IMR-90 (cell line): ENCODE data around the gene NEO1. TPM values are rescaled to one million over a fixed set of nuclear protein-coding genes. Genes with fewer than 3 reads are reported as not detected.

ENCODE experiments used
- ATAC-seq: fragments of 200-7000 bp; cut with Tn5 transposase; 2 replicates; pipeline ENCODE4 v1.9.1; 2020; ENCODE audit warnings: low read depth, mild to moderate bottlenecking, moderate library complexity
- BruUV-seq: library from RNA; stranded (reverse); fragments of 400-500 nt; replicated peaks from 2 replicates; lab custom pipeline; 2021; lab: Mats Ljungman, UMichigan
- CTCF ChIA-PET: fragments of 300-600 bp; formaldehyde crosslinking; extraction: SDS; loops from one replicate; lab custom pipeline; 2021; ENCODE audit warnings: antibody characterized with exemption; lab: Yijun Ruan, JAX
- POLR2A ChIA-PET: fragments of 300-600 bp; sonication (Branson Sonifier 250); formaldehyde crosslinking; loops from one replicate; lab custom pipeline; 2022; ENCODE audit warnings: antibody characterized with exemption; ENCODE audit not compliant: unreplicated experiment; lab: Charles Lee
- DNase-seq: peaks from one replicate; pipeline ENCODE4 v3.0.0; 2013
- H2AFZ ChIP-seq: replicated peaks from 2 replicates; pipeline ENCODE3; 2013; ENCODE audit warnings: low read length, mild to moderate bottlenecking; ENCODE audit not compliant: poor library complexity
- H2AK5ac ChIP-seq: 2 replicates; pipeline ENCODE4 v1.6.1; 2013; ENCODE audit warnings: low read depth, low read length, inconsistent platforms
- H2AK9ac ChIP-seq: replicated peaks from 2 replicates; pipeline ENCODE3; 2013; ENCODE audit warnings: mild to moderate bottlenecking, low read depth, low read length, moderate library complexity; ENCODE audit not compliant: poor library complexity
- H2BK120ac ChIP-seq: 2 replicates; pipeline ENCODE4 v1.6.1; 2013; ENCODE audit warnings: low read depth, low read length, inconsistent platforms
- H2BK15ac ChIP-seq: 3 replicates; pipeline ENCODE4 v1.6.1; 2013; ENCODE audit warnings: low read depth, low read length, inconsistent platforms
- H2BK20ac ChIP-seq: 2 replicates; pipeline ENCODE4 v1.6.1; 2013; ENCODE audit warnings: low read depth, mild to moderate bottlenecking, inconsistent platforms, low read length, moderate library complexity
- H2BK5ac ChIP-seq: 2 replicates; pipeline ENCODE4 v1.6.1; 2013; ENCODE audit warnings: mild to moderate bottlenecking, low read depth, low read length, inconsistent platforms; ENCODE audit not compliant: poor library complexity, severe bottlenecking
- H3K14ac ChIP-seq: replicated peaks from 2 replicates; pipeline ENCODE4 v1.6.1; 2013; ENCODE audit warnings: low read depth, low read length, inconsistent platforms
- H3K18ac ChIP-seq: 2 replicates; pipeline ENCODE4 v1.6.1; 2013; ENCODE audit warnings: low read depth, low read length, control low read depth
- H3K23ac ChIP-seq: 2 replicates; pipeline ENCODE4 v1.6.1; 2013; ENCODE audit warnings: low read depth, low read length, inconsistent platforms
- H3K27ac ChIP-seq: 2 replicates; pipeline ENCODE4 v1.5.1; 2013; ENCODE audit warnings: mild to moderate bottlenecking, control low read depth, low read length; ENCODE audit not compliant: insufficient read depth
- H3K27me3 ChIP-seq: 2 replicates; pipeline ENCODE4 v1.6.1; 2013; ENCODE audit warnings: low read length; ENCODE audit not compliant: control insufficient read depth, insufficient read depth
- H3K36me3 ChIP-seq: 2 replicates; pipeline ENCODE4 v1.6.1; 2013; ENCODE audit warnings: low read length, mixed read lengths; ENCODE audit not compliant: control insufficient read depth, insufficient read depth
- H3K4ac ChIP-seq: 2 replicates; pipeline ENCODE4 v1.6.1; 2013; ENCODE audit warnings: low read depth, low read length, inconsistent platforms
- H3K4me1 ChIP-seq: 2 replicates; pipeline ENCODE4 v1.6.1; 2013; ENCODE audit warnings: low read length, mixed read lengths; ENCODE audit not compliant: control insufficient read depth, insufficient read depth
- H3K4me2 ChIP-seq: 2 replicates; pipeline ENCODE4 v1.6.1; 2013; ENCODE audit warnings: low read depth, mild to moderate bottlenecking, control low read depth, low read length, moderate library complexity
- H3K4me3 ChIP-seq: 2 replicates; pipeline ENCODE4 v1.5.1; 2013; ENCODE audit warnings: low read depth, mild to moderate bottlenecking, control low read depth, low read length, moderate library complexity; ENCODE audit not compliant: insufficient read depth
- H3K56ac ChIP-seq: 2 replicates; pipeline ENCODE4 v1.6.1; 2013; ENCODE audit warnings: low read length, inconsistent platforms; ENCODE audit not compliant: insufficient read depth; ENCODE audit errors: extremely low read depth
- H3K79me1 ChIP-seq, 2 experiments: 2 replicates each; pipeline ENCODE4 v1.6.1; 2013; ENCODE audit warnings: low read length in 2 of 2, inconsistent platforms in 1 of 2, low read depth in 1 of 2
- H3K9ac ChIP-seq: 2 replicates; pipeline ENCODE4 v1.6.1; 2013; ENCODE audit warnings: low read depth, low read length, control low read depth
- H3K9me1 ChIP-seq: 2 replicates; pipeline ENCODE4 v1.6.1; 2013; ENCODE audit warnings: low read length, inconsistent platforms; ENCODE audit not compliant: insufficient read depth
- H3K9me3 ChIP-seq: 2 replicates; pipeline ENCODE4 v1.6.1; 2013; ENCODE audit warnings: low read length; ENCODE audit not compliant: control insufficient read depth, insufficient read depth
- H4K20me1 ChIP-seq: 2 replicates; pipeline ENCODE4 v1.6.1; 2013; ENCODE audit warnings: low read length, inconsistent platforms; ENCODE audit not compliant: insufficient read depth
- H4K5ac ChIP-seq: 2 replicates; pipeline ENCODE4 v1.6.1; 2013; ENCODE audit warnings: mild to moderate bottlenecking, low read depth, low read length, control low read depth
- H4K8ac ChIP-seq, 2 experiments: 2 replicates each; pipeline ENCODE4 v1.6.1; 2013; ENCODE audit warnings: low read depth in 2 of 2, low read length in 2 of 2, control low read depth in 1 of 2, inconsistent platforms in 1 of 2
- H4K91ac ChIP-seq: 2 replicates; pipeline ENCODE4 v1.6.1; 2013; ENCODE audit warnings: low read depth, low read length, inconsistent platforms; ENCODE audit not compliant: insufficient read depth
- MAFK ChIP-seq: IDR thresholded peaks from 2 replicates; pipeline ENCODE4 v1.6.1; 2012; ENCODE audit warnings: low read depth, low read length, improper control_type of control experiment
- RFX5 ChIP-seq: IDR thresholded peaks from 2 replicates; pipeline ENCODE4 v1.8.0; 2012; ENCODE audit warnings: low read depth, mild to moderate bottlenecking, low read length, moderate library complexity
- WGBS, 2 experiments: methylation state at CpG; one replicate each; pipeline versions ENCODE4 v1.1.5 to v1.1.7; 2013; ENCODE audit warnings: missing lambda C conversion rate in 2 of 2; ENCODE audit not compliant: insufficient read length in 1 of 2; ENCODE audit errors: extremely low coverage in 2 of 2; 5-methylcytosine and 5-hydroxymethylcytosine counted together
- dilution Hi-C: fragments of 300-500 bp; cut with HindIII; formaldehyde crosslinking; loops from one replicate; pipeline ENCODE4 v1.14.3; 2018; ENCODE audit warnings: low sequenced_read_pairs; ENCODE audit not compliant: unreplicated experiment
- in situ Hi-C: fragments of 300-500 bp; cut with MboI; formaldehyde crosslinking; loops from 3 replicates; pipeline ENCODE4 v1.14.3; 2019; ENCODE audit warnings: low sequenced_read_pairs, inconsistent platforms, mixed read lengths
- intact Hi-C: fragments of 100-400 bp; cut with micrococcal nuclease; formaldehyde crosslinking; loops from 2 replicates; pipeline ENCODE4 v1.10.0; 2022
- polyA plus RNA-seq, 3 experiments: library from polyadenylated mRNA; depleted of rRNA; stranded (reverse); fragments of >200 nt; gene quantifications; 2 replicates each; pipeline ENCODE4 v1.2.3, GENCODE V29; 2012; ENCODE audit warnings: low replicate concordance in 1 of 3
- total RNA-seq: library from RNA; depleted of rRNA; stranded (reverse); fragments of >200 nt; gene quantifications from 2 replicates; pipeline ENCODE4 v1.2.3, GENCODE V29; 2012

NEO1 gene
- total and polyA plus RNA-seq, 2 of the 4 experiments (the other 2 are of a cell fraction): 16.3 to 18.5 TPM

DNA sequence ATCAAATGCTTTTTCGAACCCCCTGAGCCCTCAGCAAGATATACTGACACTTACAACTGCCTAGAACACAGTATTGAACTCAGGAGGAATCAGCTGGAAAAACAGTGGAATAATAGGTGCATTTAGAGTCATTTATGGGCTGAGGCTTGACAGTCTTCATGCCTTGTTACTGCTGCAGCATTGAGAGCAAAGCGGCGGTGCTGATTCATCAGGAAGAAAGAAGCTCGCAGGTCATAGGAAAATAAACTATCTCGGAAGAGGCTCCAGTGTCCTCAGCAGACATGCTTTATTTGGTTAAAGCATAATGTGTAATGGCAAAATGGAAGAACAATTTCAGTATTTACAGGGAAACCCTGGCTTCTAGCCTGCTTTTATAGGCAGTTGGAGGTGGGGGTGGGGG, 30.1 kb upstream of the NEO1 start:
- Histone ChIP-seq H2BK120ac (peak overlapping the region; percentile 86), H2AFZ (no peak overlapping the region), H3K4me3 (no peak overlapping the region), H4K8ac (no peak overlapping the region), H3K4ac (peak overlapping the region; percentile 67; the same call in 1 of the 2 replicates), H4K5ac (no peak overlapping the region; the same call in 1 of the 2 replicates), H4K20me1 (no peaks in the 10 kb centered on the region), H3K27ac (no peak overlapping the region), H3K4me1 (peaks cover 17% of the 10 kb centered on the region), H3K9ac (no peak overlapping the region), H3K4me2 (peak overlapping the region; percentile 80), H2BK20ac (peak overlapping the region; percentile 79), H3K27me3 (0 out of 2 replicates have a peak, but pooled peaks cover 3% of the 10 kb centered on the region), H3K18ac (peak overlapping the region; percentile 66; the same call in 1 of the 2 replicates), H3K9me1 (peaks cover 9% of the 10 kb centered on the region), H2AK9ac (no peak overlapping the region), H3K23ac (peak overlapping the region; percentile 73; the same call in 1 of the 2 replicates), H3K9me3 (no peaks in the 10 kb centered on the region), H3K14ac (peak overlapping the region; percentile 49; the same call in 1 of the 2 replicates), H3K36me3 (no peaks in the 10 kb centered on the region), H3K56ac (no peak overlapping the region), H3K79me1 (no peaks in the 10 kb centered on the region), H4K91ac (peak overlapping the region; percentile 70; the same call in 1 of the 2 replicates), H2BK5ac (peak overlapping the region; percentile 78), H2AK5ac (no peak overlapping the region), H2BK15ac (peak overlapping the region; percentile 79; the same call in 1 of the 3 replicates)
- WGBS, 2 experiments: 13% methylated on average over 3 of the region's 5 CpGs; no CpG with 5 or more reads in 1 of the 2 experiments
- intact Hi-C loops: no loop called here
- ChIA-PET POLR2A (no interaction called here), CTCF (no interaction called here)
- peak; percentile 90 for ATAC-seq
- in situ Hi-C loops: no loop called here
- BruUV-seq: no TSS peak
- dilution Hi-C loops: no loop called here
- peak; percentile 76 for DNase-seq
- 0 out of 2 replicates have a peak, but pooled peaks have one; percentile 15 for TF ChIP-seq MAFK
- TF ChIP-seq RFX5: no peak
